ENCODE data around the gene MAPK7. TPM values are rescaled to one million over a fixed set of nuclear protein-coding genes. Genes with fewer than 3 reads are reported as not detected.

The MAPK7 gene
- polyA plus RNA-seq, 1 of the 3 experiments (the other 2 are of a cell fraction): 19.1 TPM

DNA sequence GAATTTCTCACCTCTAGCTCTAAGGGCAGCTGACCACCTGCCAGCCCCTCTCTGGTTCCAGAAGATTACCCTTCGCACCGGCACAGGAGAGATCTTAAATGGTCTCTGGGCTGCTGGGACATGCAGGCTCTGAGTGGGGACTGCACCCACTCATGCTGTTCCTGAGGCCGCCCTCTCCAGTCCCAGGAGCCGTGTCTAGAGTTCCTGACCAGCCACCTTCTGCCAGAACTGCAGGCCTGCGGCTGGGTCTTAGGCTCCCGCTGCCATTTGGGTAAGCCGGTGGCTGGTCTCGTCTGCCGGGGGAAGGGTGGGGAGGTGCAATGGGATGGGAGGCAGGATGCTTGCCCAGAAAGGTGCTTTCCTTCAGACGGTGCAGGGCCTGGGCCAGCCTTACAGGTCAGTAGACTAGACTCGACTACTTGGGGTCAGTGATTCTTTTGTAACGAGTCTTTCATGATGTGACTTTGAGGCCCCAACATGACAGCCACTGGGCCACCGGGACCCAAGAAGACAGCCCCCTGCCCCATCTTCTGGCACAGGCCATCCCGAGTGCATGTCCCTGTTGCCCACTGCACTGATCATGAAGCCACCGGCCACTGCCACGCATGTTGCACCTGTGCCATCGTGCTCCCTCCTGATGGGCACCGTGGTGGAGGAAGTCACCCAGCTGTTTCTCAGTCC is 42.2 kb upstream of the MAPK7 start:
- no peaks in the 10 kb centered on the region for H3K79me2 ChIP-seq (ENCODE audit: insufficient read depth)
- no peaks in the 10 kb centered on the region for H3K27me3 ChIP-seq (ENCODE audit: insufficient read depth)
- CTCF ChIA-PET: interaction anchor here (0.9 kb wide), 1 partner anchor 19 kb away, joined by 3 read pairs; no protein-coding TSS in a partner anchor
- TF ChIP-seq NFIC (IDR thresholded peaks at IDR 0.05; ENCODE audit: borderline replicate concordance): no peak
- TF ChIP-seq MXI1 (IDR thresholded peaks at IDR 0.05; ENCODE audit: low read depth, low read length): no peak
- no peak for TF ChIP-seq RXRA (IDR thresholded peaks at IDR 0.05; ENCODE audit: borderline replicate concordance, low read depth)
- TF ChIP-seq GATA2 (CRISPR knock-in tag; IDR thresholded peaks at IDR 0.05): no peak
- TF ChIP-seq, protein P1, sequence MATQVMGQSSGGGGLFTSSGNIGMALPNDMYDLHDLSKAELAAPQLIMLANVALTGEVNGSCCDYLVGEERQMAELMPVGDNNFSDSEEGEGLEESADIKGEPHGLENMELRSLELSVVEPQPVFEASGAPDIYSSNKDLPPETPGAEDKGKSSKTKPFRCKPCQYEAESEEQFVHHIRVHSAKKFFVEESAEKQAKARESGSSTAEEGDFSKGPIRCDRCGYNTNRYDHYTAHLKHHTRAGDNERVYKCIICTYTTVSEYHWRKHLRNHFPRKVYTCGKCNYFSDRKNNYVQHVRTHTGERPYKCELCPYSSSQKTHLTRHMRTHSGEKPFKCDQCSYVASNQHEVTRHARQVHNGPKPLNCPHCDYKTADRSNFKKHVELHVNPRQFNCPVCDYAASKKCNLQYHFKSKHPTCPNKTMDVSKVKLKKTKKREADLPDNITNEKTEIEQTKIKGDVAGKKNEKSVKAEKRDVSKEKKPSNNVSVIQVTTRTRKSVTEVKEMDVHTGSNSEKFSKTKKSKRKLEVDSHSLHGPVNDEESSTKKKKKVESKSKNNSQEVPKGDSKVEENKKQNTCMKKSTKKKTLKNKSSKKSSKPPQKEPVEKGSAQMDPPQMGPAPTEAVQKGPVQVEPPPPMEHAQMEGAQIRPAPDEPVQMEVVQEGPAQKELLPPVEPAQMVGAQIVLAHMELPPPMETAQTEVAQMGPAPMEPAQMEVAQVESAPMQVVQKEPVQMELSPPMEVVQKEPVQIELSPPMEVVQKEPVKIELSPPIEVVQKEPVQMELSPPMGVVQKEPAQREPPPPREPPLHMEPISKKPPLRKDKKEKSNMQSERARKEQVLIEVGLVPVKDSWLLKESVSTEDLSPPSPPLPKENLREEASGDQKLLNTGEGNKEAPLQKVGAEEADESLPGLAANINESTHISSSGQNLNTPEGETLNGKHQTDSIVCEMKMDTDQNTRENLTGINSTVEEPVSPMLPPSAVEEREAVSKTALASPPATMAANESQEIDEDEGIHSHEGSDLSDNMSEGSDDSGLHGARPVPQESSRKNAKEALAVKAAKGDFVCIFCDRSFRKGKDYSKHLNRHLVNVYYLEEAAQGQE (IDR thresholded peaks at IDR 0.05; ENCODE audit: low read depth, low read length): no peak
- no peak for TF ChIP-seq RAD21 (IDR thresholded peaks at IDR 0.05; ENCODE audit: low read length)
- TF ChIP-seq, protein P2, sequence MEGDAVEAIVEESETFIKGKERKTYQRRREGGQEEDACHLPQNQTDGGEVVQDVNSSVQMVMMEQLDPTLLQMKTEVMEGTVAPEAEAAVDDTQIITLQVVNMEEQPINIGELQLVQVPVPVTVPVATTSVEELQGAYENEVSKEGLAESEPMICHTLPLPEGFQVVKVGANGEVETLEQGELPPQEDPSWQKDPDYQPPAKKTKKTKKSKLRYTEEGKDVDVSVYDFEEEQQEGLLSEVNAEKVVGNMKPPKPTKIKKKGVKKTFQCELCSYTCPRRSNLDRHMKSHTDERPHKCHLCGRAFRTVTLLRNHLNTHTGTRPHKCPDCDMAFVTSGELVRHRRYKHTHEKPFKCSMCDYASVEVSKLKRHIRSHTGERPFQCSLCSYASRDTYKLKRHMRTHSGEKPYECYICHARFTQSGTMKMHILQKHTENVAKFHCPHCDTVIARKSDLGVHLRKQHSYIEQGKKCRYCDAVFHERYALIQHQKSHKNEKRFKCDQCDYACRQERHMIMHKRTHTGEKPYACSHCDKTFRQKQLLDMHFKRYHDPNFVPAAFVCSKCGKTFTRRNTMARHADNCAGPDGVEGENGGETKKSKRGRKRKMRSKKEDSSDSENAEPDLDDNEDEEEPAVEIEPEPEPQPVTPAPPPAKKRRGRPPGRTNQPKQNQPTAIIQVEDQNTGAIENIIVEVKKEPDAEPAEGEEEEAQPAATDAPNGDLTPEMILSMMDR (IDR thresholded peaks at IDR 0.05): no peak
- no peak for TF ChIP-seq NRF1 (IDR thresholded peaks at IDR 0.05; ENCODE audit: low read depth, low read length)
- no peak for TF ChIP-seq RCOR1 (IDR thresholded peaks at IDR 0.05; ENCODE audit: low read length)
- TF ChIP-seq TAF1 (IDR thresholded peaks at IDR 0.05; ENCODE audit: borderline replicate concordance, low read depth, low read length): no peak
- no peak for TF ChIP-seq TCF12 (IDR thresholded peaks at IDR 0.05)
- TF ChIP-seq SIN3A (IDR thresholded peaks at IDR 0.05; ENCODE audit: borderline replicate concordance, low read depth, low read length): no peak
- TF ChIP-seq EP300 (IDR thresholded peaks at IDR 0.05; ENCODE audit: borderline replicate concordance in 1 of 2, low read depth in 1 of 2, low read length in 1 of 2): no peak
- no peak for TF ChIP-seq FOSL2 (IDR thresholded peaks at IDR 0.05; ENCODE audit: borderline replicate concordance, low read depth)
- TF ChIP-seq, protein P3, sequence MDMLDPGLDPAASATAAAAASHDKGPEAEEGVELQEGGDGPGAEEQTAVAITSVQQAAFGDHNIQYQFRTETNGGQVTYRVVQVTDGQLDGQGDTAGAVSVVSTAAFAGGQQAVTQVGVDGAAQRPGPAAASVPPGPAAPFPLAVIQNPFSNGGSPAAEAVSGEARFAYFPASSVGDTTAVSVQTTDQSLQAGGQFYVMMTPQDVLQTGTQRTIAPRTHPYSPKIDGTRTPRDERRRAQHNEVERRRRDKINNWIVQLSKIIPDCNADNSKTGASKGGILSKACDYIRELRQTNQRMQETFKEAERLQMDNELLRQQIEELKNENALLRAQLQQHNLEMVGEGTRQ (IDR thresholded peaks at IDR 0.05; ENCODE audit: borderline replicate concordance, low read depth, low read length): no peak
- TF ChIP-seq, protein P4, sequence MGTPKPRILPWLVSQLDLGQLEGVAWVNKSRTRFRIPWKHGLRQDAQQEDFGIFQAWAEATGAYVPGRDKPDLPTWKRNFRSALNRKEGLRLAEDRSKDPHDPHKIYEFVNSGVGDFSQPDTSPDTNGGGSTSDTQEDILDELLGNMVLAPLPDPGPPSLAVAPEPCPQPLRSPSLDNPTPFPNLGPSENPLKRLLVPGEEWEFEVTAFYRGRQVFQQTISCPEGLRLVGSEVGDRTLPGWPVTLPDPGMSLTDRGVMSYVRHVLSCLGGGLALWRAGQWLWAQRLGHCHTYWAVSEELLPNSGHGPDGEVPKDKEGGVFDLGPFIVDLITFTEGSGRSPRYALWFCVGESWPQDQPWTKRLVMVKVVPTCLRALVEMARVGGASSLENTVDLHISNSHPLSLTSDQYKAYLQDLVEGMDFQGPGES (IDR thresholded peaks at IDR 0.05; ENCODE audit: low read depth, low read length): no peak
- H3K9ac ChIP-seq: no peak overlapping the region
- 87% methylated on average over 14 of the region's 18 CpGs for whole genome bisulfite sequencing (ENCODE audit: low lambda C conversion rate)
- no peak overlapping the region for H3K4me2 ChIP-seq
- H3K9me3 ChIP-seq: no peaks in the 10 kb centered on the region
- POLR2A ChIA-PET: no interaction called here
- peaks cover 4 to 5% of the 10 kb centered on the region in 2 experiments for H3K36me3 ChIP-seq (replicated peaks in 1 of 2; ENCODE audit: control insufficient read depth in 1 of 2, insufficient read depth in 2 of 2, low read length in 1 of 2)
- H3F3A ChIP-seq (replicated peaks; ENCODE audit: insufficient read depth): peaks cover 4% of the 10 kb centered on the region
- H3K9me2 ChIP-seq: no peaks in the 10 kb centered on the region
- H3K4me1 ChIP-seq (ENCODE audit: control insufficient read depth in 1 of 2, insufficient read depth in 2 of 2, low read depth in 1 of 2, low read length in 1 of 2): peaks cover 5% of the 10 kb centered on the region in 2 experiments; a peak in 2 of 4 replicates
- no peak overlapping the region for H3K4me3 ChIP-seq (ENCODE audit: low read depth in 2 of 2, low read length in 1 of 2)
- H3K27ac ChIP-seq (ENCODE audit: low read depth in 2 of 2, low read length in 1 of 2): no peak overlapping the region
- no peaks in the 10 kb centered on the region for H4K20me1 ChIP-seq (ENCODE audit: insufficient read depth)
- DNase-seq: no peak
- H2AFZ ChIP-seq (ENCODE audit: low read depth): no peak overlapping the region

All from SK-N-SH (cell line).